ENCODE measurements around the gene CCDC192. TPM values are rescaled to one million over a fixed set of nuclear protein-coding genes. Genes with fewer than 3 reads are reported as not detected.

CCDC192 gene
- total and polyA plus RNA-seq, 2 donors (not counting 3 experiments of a cell fraction or from before 2014, with no cell fraction given), result not detected

DNA sequence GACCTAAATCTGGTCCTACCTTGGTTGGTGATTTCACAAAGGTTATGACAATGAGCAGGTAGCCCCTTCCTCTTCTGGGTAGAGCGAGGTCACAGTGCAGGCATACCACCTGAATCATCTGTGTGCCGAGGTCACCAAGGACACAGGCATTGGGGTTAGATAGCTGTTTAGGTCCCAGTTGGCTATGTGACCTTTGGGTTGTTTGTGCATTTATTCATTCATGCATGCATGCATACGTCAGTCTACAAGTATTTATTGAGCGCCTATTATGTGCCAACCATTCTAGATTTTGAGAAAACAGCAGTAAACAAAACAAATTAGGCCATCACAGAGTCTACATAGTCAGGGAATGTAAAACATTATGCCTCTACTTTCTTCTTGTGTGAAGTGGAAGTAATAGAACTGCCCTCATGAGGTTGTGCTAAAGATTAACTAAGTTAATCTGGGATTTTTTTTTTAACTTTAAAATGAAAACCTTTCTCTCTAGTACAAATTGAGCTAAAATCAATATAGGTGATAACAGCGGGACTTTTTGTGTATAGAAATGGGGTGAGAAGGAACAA is 275.6 kb downstream of the CCDC192 start:
- dilution Hi-C loops (cut with MboI; ENCODE audit: extremely low pct_ligation_motif_present, low sequenced_read_pairs) (no loop called here), intact Hi-C loops (cut with micrococcal nuclease) (no loop called here)
- no peak overlapping the region for H2AFZ ChIP-seq (ENCODE audit: low read depth, low read length)
- no peaks in the 10 kb centered on the region for H3K27me3 ChIP-seq (ENCODE audit: control insufficient read depth in 2 of 2, insufficient read depth in 2 of 2, low read length in 2 of 2)
- POLR2A ChIA-PET, result no interaction called here
- H3K27ac ChIP-seq (ENCODE audit: insufficient read depth, low read depth, low read length), result no peak overlapping the region
- no peak overlapping the region for H3K4me3 ChIP-seq (replicated peaks in 1 of 3; ENCODE audit: insufficient read depth in 1 of 3, low read depth in 1 of 3, low read length in 3 of 3)
- no peak overlapping the region for H3K4me2 ChIP-seq (ENCODE audit: insufficient read depth, low read length)
- no peak for DNase-seq (ENCODE audit: low read depth, low spot score)
- BruUV-seq (replicated peaks), result no TSS peak
- no peaks in the 10 kb centered on the region for H4K20me1 ChIP-seq (replicated peaks; ENCODE audit: control insufficient read depth, extremely low read depth, insufficient read depth, low read length)
- TF ChIP-seq, protein P1, sequence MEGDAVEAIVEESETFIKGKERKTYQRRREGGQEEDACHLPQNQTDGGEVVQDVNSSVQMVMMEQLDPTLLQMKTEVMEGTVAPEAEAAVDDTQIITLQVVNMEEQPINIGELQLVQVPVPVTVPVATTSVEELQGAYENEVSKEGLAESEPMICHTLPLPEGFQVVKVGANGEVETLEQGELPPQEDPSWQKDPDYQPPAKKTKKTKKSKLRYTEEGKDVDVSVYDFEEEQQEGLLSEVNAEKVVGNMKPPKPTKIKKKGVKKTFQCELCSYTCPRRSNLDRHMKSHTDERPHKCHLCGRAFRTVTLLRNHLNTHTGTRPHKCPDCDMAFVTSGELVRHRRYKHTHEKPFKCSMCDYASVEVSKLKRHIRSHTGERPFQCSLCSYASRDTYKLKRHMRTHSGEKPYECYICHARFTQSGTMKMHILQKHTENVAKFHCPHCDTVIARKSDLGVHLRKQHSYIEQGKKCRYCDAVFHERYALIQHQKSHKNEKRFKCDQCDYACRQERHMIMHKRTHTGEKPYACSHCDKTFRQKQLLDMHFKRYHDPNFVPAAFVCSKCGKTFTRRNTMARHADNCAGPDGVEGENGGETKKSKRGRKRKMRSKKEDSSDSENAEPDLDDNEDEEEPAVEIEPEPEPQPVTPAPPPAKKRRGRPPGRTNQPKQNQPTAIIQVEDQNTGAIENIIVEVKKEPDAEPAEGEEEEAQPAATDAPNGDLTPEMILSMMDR (IDR thresholded peaks at IDR 0.05; ENCODE audit: extremely low read depth in 1 of 2, insufficient read depth in 1 of 2, low read depth in 1 of 2, low read length in 2 of 2), result no peak
- TF ChIP-seq MYC (IDR thresholded peaks at IDR 0.05; ENCODE audit: low read depth, low read length), result no peak
- TF ChIP-seq, protein P2, sequence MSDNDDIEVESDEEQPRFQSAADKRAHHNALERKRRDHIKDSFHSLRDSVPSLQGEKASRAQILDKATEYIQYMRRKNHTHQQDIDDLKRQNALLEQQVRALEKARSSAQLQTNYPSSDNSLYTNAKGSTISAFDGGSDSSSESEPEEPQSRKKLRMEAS (IDR thresholded peaks at IDR 0.05; ENCODE audit: insufficient read depth, insufficient read length), result no peak
- no peak for TF ChIP-seq EZH2 (IDR thresholded peaks at IDR 0.05; ENCODE audit: borderline replicate concordance, low read depth, low read length, severe bottlenecking)
- no peak for TF ChIP-seq GATA2 (IDR thresholded peaks at IDR 0.05; ENCODE audit: insufficient read depth, insufficient read length, low read depth, low read length)
- TF ChIP-seq JUN (IDR thresholded peaks at IDR 0.05; ENCODE audit: borderline replicate concordance, insufficient read depth, insufficient read length, low read depth), result no peak
- TF ChIP-seq POLR2A (IDR thresholded peaks at IDR 0.05; ENCODE audit: low read depth, low read length), result no peak
- TF ChIP-seq POLR2AphosphoS5 (IDR thresholded peaks at IDR 0.05; ENCODE audit: insufficient read depth, low read depth, low read length), result no peak
- TF ChIP-seq FOS (IDR thresholded peaks at IDR 0.05; ENCODE audit: borderline replicate concordance, insufficient read depth, low read length), result no peak
- no peaks in the 10 kb centered on the region for H3K79me2 ChIP-seq (ENCODE audit: control insufficient read depth, insufficient read depth, low read length)
- no peaks in the 10 kb centered on the region for H3K9me1 ChIP-seq (replicated peaks; ENCODE audit: control insufficient read depth, extremely low read depth, insufficient read depth, low read length)
- H3K9me3 ChIP-seq (replicated peaks; ENCODE audit: control insufficient read depth, insufficient read depth, low read length), result no peaks in the 10 kb centered on the region
- no peaks in the 10 kb centered on the region for H3K4me1 ChIP-seq (ENCODE audit: control insufficient read depth, extremely low read depth, insufficient read depth, low read length)
- CTCF ChIA-PET, result interaction anchor here (1.8 kb wide), 1 partner anchor 9 kb away, joined by 6 read pairs; no protein-coding TSS in a partner anchor
- no peak overlapping the region for H3K9ac ChIP-seq (replicated peaks; ENCODE audit: extremely low read depth, insufficient read depth, low read length)
- H3K36me3 ChIP-seq (ENCODE audit: control insufficient read depth in 2 of 2, extremely low read depth in 1 of 2, insufficient read depth in 2 of 2, low read length in 2 of 2), result no peaks in the 10 kb centered on the region
- no peak for FAIRE-seq

Data from endothelial cell of umbilical vein (primary cell).